ENCODE results near the gene SND1.

DNA sequence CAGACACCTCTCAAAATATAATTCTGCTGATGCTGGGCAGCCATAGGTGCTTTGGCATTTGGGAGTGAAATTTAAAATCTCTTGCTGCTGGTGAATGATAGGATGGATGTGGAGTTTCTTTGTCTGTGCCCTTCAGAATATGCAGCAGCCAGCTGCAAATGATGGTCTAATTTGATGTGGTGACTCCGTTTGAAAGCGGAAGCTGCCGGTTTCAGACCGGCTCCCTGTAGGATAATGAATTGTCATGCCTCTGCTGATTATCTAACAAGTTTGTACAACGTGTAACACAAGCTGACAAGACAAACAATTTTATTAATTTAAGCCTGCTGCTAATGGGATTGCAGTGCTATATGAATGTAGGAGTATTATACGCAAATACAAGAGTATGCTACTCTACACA is 103.5 kb downstream of the SND1 start:
- TF ChIP-seq POLR2A (IDR thresholded peaks at IDR 0.05) = no peak
- TF ChIP-seq, protein P1, sequence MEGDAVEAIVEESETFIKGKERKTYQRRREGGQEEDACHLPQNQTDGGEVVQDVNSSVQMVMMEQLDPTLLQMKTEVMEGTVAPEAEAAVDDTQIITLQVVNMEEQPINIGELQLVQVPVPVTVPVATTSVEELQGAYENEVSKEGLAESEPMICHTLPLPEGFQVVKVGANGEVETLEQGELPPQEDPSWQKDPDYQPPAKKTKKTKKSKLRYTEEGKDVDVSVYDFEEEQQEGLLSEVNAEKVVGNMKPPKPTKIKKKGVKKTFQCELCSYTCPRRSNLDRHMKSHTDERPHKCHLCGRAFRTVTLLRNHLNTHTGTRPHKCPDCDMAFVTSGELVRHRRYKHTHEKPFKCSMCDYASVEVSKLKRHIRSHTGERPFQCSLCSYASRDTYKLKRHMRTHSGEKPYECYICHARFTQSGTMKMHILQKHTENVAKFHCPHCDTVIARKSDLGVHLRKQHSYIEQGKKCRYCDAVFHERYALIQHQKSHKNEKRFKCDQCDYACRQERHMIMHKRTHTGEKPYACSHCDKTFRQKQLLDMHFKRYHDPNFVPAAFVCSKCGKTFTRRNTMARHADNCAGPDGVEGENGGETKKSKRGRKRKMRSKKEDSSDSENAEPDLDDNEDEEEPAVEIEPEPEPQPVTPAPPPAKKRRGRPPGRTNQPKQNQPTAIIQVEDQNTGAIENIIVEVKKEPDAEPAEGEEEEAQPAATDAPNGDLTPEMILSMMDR (IDR thresholded peaks at IDR 0.05) = no peak
